SK-N-SH (cell line): ENCODE measurements around the gene ETFA. TPM values are rescaled to one million over a fixed set of nuclear protein-coding genes. Genes with fewer than 3 reads are reported as not detected.

ENCODE experiments used
- CTCF ChIA-PET: fragments of 300-600, 350-600 bp; formaldehyde crosslinking; extraction: SDS; loops from one replicate; lab custom pipeline; 2021; lab: Yijun Ruan, JAX
- POLR2A ChIA-PET: fragments of 350-600 bp; sonication (Branson Sonifier 250); formaldehyde crosslinking; extraction: SDS; loops from one replicate; lab custom pipeline; 2020; ENCODE audit warnings: antibody characterized with exemption, inconsistent platforms; lab: Yijun Ruan, JAX
- DNase-seq: peaks from one replicate; pipeline ENCODE4 v3.0.0; 2012
- H2AFZ ChIP-seq: fragments of 200-600 bp; sonication (generic); 2 replicates; pipeline ENCODE4 v1.8.1; 2016; ENCODE audit warnings: antibody characterized with exemption, mild to moderate bottlenecking, low read depth
- H3F3A ChIP-seq: fragments of 200-600 bp; sonication (generic); replicated peaks from 2 replicates; pipeline ENCODE3; 2016; ENCODE audit warnings: antibody characterized with exemption, mild to moderate bottlenecking; ENCODE audit not compliant: insufficient read depth
- H3K27ac ChIP-seq, 2 experiments: fragments of 200-500 bp in 1 of 2; fragments of 200-600 bp in 1 of 2; sonication (Bioruptor generic) in 1 of 2; sonication (generic), shearing (Covaris generic) in 1 of 2; 2 replicates each; pipeline versions ENCODE4 v1.5.1 to v1.6.1; 2014 to 2016; ENCODE audit warnings: low read depth in 2 of 2, inconsistent platforms in 1 of 2, low read length in 1 of 2, mild to moderate bottlenecking in 1 of 2, mixed read lengths in 1 of 2
- H3K27me3 ChIP-seq: fragments of 200-600 bp; sonication (generic), shearing (Covaris generic); 2 replicates; pipeline ENCODE4 v1.6.1; 2016; ENCODE audit warnings: mixed run types; ENCODE audit not compliant: insufficient read depth
- H3K36me3 ChIP-seq, 2 experiments: fragments of 200-500 bp in 1 of 2; fragments of 200-600 bp in 1 of 2; sonication (Bioruptor generic) in 1 of 2; sonication (generic) in 1 of 2; replicated peaks in 1 of 2; 2 replicates each; pipeline versions ENCODE3 to v1.5.1; 2014 to 2016; ENCODE audit warnings: low read length in 1 of 2, mild to moderate bottlenecking in 1 of 2; ENCODE audit not compliant: insufficient read depth in 2 of 2, control insufficient read depth in 1 of 2
- H3K4me1 ChIP-seq, 2 experiments: fragments of 200-500 bp in 1 of 2; fragments of 200-600 bp in 1 of 2; sonication (Bioruptor generic) in 1 of 2; sonication (generic), shearing (Covaris generic) in 1 of 2; 2 replicates each; pipeline versions ENCODE4 v1.5.1 to v1.6.1; 2014 to 2016; ENCODE audit warnings: low read depth in 1 of 2, low read length in 1 of 2, mixed run types in 1 of 2; ENCODE audit not compliant: insufficient read depth in 2 of 2, control insufficient read depth in 1 of 2
- H3K4me2 ChIP-seq: fragments of 200-600 bp; sonication (generic), shearing (Covaris generic); 2 replicates; pipeline ENCODE4 v1.6.1; 2017; ENCODE audit warnings: mixed run types
- H3K4me3 ChIP-seq, 2 experiments: fragments of 200-500 bp in 1 of 2; fragments of 200-600 bp in 1 of 2; sonication (Bioruptor generic) in 1 of 2; sonication (generic), shearing (Covaris generic) in 1 of 2; 2 replicates each; pipeline versions ENCODE4 v1.5.1 to v1.8.1; 2014 to 2016; ENCODE audit warnings: low read depth in 2 of 2, inconsistent platforms in 1 of 2, low read length in 1 of 2, mild to moderate bottlenecking in 1 of 2, mixed read lengths in 1 of 2, moderate library complexity in 1 of 2
- H3K79me2 ChIP-seq: fragments of 200-600 bp; sonication (generic); 2 replicates; pipeline ENCODE4 v1.8.1; 2017; ENCODE audit warnings: mild to moderate bottlenecking; ENCODE audit not compliant: insufficient read depth
- H3K9ac ChIP-seq: fragments of 200-600 bp; sonication (generic); 2 replicates; pipeline ENCODE4 v1.6.1; 2017; ENCODE audit warnings: mixed run types
- H3K9me2 ChIP-seq: fragments of 200-600 bp; sonication (generic); 2 replicates; pipeline ENCODE4 v1.6.1; 2017; ENCODE audit warnings: mixed run types
- H3K9me3 ChIP-seq: fragments of 200-600 bp; sonication (generic); 2 replicates; pipeline ENCODE4 v1.6.1; 2017; ENCODE audit warnings: mixed run types, mild to moderate bottlenecking, moderate library complexity
- H4K20me1 ChIP-seq: fragments of 200-600 bp; sonication (generic); 2 replicates; pipeline ENCODE4 v1.6.1; 2017; ENCODE audit warnings: mild to moderate bottlenecking, mixed run types; ENCODE audit not compliant: insufficient read depth
- CHD2 ChIP-seq: fragments of 150-350 bp; IDR thresholded peaks from 2 replicates; pipeline ENCODE4 v1.6.1; 2018; ENCODE audit warnings: low read length; ENCODE audit not compliant: partially characterized antibody
- ELF1 ChIP-seq: IDR thresholded peaks from 2 replicates; pipeline ENCODE4 v1.4.0; 2012
- EP300 ChIP-seq, 2 experiments: IDR thresholded peaks; 2 replicates each; pipeline versions ENCODE4 v1.4.0 to v1.6.1; 2012; ENCODE audit warnings: borderline replicate concordance in 1 of 2, low read depth in 1 of 2, low read length in 1 of 2
- FOSL2 ChIP-seq: IDR thresholded peaks from 2 replicates; pipeline ENCODE4 v1.4.0; 2012; ENCODE audit warnings: low read depth, mild to moderate bottlenecking, moderate library complexity, borderline replicate concordance
- GABPA ChIP-seq: IDR thresholded peaks from 2 replicates; pipeline ENCODE4 v1.4.0; 2012; ENCODE audit warnings: low read depth, mild to moderate bottlenecking
- JUND ChIP-seq: IDR thresholded peaks from 2 replicates; pipeline ENCODE4 v1.4.0; 2012
- MXI1 ChIP-seq: IDR thresholded peaks from 2 replicates; pipeline ENCODE4 v1.6.1; 2012; ENCODE audit warnings: mild to moderate bottlenecking, low read depth, low read length, improper control_type of control experiment
- RAD21 ChIP-seq: IDR thresholded peaks from 2 replicates; pipeline ENCODE4 v1.6.1; 2012; ENCODE audit warnings: mild to moderate bottlenecking, low read length
- SIN3A ChIP-seq: IDR thresholded peaks from 2 replicates; pipeline ENCODE4 v1.6.1; 2012; ENCODE audit warnings: low read depth, mild to moderate bottlenecking, low read length, moderate library complexity, borderline replicate concordance
- TAF1 ChIP-seq: IDR thresholded peaks from 2 replicates; pipeline ENCODE4 v1.6.1; 2012; ENCODE audit warnings: low read depth, mild to moderate bottlenecking, low read length, moderate library complexity, borderline replicate concordance
- YY1 ChIP-seq: IDR thresholded peaks from 2 replicates; pipeline ENCODE4 v1.4.0; 2012; ENCODE audit warnings: low read depth, mild to moderate bottlenecking
- WGBS: methylation state at CpG from one replicate; pipeline ENCODE4 v1.1.6; 2017; ENCODE audit warnings: low lambda C conversion rate; 5-methylcytosine and 5-hydroxymethylcytosine counted together
- polyA plus RNA-seq, 3 experiments: library from polyadenylated mRNA; depleted of rRNA; stranded (reverse); fragments of >200 nt; gene quantifications; 2 replicates each; pipeline ENCODE4 v1.2.3, GENCODE V29; 2012
- TF ChIP-seq, protein P1 (sequence below): fragments of 150-350 bp; IDR thresholded peaks from 2 replicates; pipeline ENCODE4 v1.6.1; 2016; ENCODE audit warnings: mild to moderate bottlenecking, low read depth, low read length
- TF ChIP-seq, protein P2 (sequence below): IDR thresholded peaks from 2 replicates; pipeline ENCODE4 v1.6.1; 2012; ENCODE audit warnings: mild to moderate bottlenecking, low read depth, low read length, moderate library complexity
- TF ChIP-seq, protein P3 (sequence below): IDR thresholded peaks from 2 replicates; pipeline ENCODE4 v1.4.0; 2012; ENCODE audit warnings: low read depth

ETFA gene
- polyA plus RNA-seq, 1 of the 3 experiments (the other 2 are of a cell fraction), result 122 TPM

DNA sequence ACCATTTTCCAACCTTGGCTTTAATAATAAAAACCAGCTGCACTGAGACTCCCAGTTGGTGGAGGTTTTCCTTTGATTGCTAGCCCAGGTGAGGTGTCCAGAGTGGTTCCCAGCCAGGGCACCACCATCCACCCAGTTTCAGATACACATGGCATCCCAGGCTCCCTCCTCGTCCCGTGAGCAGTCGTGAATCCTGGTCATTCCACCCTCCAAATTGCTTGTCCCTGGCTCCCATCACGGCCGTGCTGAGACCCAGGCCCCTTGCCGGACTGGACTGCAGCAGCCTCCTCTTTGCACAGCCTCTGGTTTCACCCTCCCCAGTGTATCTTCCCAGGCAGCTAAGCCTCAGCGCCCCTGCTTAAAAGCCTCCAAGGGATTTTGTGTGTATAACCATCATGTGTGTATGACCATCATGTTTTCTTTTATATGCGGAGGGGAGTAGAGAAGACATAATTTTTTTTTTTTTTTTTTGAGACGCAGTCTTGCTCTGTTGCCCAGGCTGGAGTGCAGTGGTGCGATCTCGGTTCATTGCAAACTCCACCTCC is 106.3 kb downstream of the ETFA start:
- ChIA-PET POLR2A (no interaction called here), CTCF (interaction anchor here (0.9 to 4.3 kb wide), 2 partner anchors 14 to 54 kb away, joined by 3 to 22 read pairs; no protein-coding TSS in a partner anchor)
- Histone ChIP-seq H3K9ac (no peak overlapping the region), H3K9me2 (no peaks in the 10 kb centered on the region), H3K4me2 (no peak overlapping the region), H3K27ac (no peak overlapping the region), H3K36me3 (peaks cover 0 to 2% of the 10 kb centered on the region in 2 experiments), H3K4me1 (peaks cover 0 to 15% of the 10 kb centered on the region in 2 experiments; a peak in 1 of 4 replicates), H3K9me3 (no peaks in the 10 kb centered on the region), H3K4me3 (no peak overlapping the region), H3K79me2 (no peaks in the 10 kb centered on the region), H3F3A (no peaks in the 10 kb centered on the region), H2AFZ (no peak overlapping the region), H4K20me1 (no peaks in the 10 kb centered on the region), H3K27me3 (no peaks in the 10 kb centered on the region)
- TF ChIP-seq ELF1, result no peak
- no peak for TF ChIP-seq GABPA
- no peak for TF ChIP-seq SIN3A
- no peak for TF ChIP-seq RAD21
- TF ChIP-seq, protein P1, sequence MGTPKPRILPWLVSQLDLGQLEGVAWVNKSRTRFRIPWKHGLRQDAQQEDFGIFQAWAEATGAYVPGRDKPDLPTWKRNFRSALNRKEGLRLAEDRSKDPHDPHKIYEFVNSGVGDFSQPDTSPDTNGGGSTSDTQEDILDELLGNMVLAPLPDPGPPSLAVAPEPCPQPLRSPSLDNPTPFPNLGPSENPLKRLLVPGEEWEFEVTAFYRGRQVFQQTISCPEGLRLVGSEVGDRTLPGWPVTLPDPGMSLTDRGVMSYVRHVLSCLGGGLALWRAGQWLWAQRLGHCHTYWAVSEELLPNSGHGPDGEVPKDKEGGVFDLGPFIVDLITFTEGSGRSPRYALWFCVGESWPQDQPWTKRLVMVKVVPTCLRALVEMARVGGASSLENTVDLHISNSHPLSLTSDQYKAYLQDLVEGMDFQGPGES, result no peak
- TF ChIP-seq, protein P2, sequence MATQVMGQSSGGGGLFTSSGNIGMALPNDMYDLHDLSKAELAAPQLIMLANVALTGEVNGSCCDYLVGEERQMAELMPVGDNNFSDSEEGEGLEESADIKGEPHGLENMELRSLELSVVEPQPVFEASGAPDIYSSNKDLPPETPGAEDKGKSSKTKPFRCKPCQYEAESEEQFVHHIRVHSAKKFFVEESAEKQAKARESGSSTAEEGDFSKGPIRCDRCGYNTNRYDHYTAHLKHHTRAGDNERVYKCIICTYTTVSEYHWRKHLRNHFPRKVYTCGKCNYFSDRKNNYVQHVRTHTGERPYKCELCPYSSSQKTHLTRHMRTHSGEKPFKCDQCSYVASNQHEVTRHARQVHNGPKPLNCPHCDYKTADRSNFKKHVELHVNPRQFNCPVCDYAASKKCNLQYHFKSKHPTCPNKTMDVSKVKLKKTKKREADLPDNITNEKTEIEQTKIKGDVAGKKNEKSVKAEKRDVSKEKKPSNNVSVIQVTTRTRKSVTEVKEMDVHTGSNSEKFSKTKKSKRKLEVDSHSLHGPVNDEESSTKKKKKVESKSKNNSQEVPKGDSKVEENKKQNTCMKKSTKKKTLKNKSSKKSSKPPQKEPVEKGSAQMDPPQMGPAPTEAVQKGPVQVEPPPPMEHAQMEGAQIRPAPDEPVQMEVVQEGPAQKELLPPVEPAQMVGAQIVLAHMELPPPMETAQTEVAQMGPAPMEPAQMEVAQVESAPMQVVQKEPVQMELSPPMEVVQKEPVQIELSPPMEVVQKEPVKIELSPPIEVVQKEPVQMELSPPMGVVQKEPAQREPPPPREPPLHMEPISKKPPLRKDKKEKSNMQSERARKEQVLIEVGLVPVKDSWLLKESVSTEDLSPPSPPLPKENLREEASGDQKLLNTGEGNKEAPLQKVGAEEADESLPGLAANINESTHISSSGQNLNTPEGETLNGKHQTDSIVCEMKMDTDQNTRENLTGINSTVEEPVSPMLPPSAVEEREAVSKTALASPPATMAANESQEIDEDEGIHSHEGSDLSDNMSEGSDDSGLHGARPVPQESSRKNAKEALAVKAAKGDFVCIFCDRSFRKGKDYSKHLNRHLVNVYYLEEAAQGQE, result no peak
- no peak for TF ChIP-seq JUND
- no peak for TF ChIP-seq CHD2
- no peak for DNase-seq
- WGBS, result over 99% methylated on average over 10 of the region's 11 CpGs

DNA sequence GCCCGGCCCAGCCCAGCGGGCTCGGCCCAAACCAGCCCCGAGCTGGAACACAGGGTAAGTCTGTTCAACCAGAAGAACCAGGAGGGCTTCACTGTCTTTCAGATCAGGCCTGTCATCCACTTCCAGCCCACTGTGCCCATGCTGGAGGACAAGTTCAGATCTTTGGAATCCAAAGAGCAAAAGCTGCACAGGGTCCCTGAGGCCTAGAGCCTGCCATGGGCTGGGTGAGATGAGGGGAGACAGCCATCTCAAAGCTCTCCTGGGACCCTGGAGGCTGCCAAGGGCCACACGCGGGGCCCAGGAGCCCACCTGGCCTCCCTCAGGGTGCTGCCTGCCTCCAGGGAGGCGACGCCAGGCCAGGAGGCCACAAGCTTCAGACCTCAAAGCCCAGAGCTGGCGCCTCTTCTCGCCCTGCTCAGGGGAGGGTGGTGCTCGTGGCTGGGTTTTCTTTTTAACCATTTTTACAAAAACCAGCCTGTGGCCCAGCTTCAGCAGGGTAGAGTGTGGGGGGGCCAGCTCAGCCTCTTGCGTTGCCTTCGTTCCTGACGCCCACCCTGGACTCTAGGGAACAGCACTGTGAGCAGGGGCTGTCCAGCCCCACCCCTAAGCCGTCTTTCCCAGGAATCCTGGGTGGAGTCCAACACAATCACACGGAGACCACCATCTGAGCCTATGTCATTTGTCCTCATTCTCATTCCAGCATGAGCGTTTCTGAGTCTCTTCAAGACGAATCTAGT is 107.0 kb downstream of the ETFA start:
- H3F3A ChIP-seq, result peaks cover 1% of the 10 kb centered on the region
- no peak for DNase-seq
- TF ChIP-seq EP300 (IDR thresholded peaks at IDR 0.05; ENCODE audit: borderline replicate concordance in 1 of 2, low read depth in 1 of 2, low read length in 1 of 2) (no peak), MXI1 (no peak), FOSL2 (no peak), YY1 (no peak), JUND (no peak), TAF1 (no peak), CHD2 (no peak)
- TF ChIP-seq, protein P2, result no peak
- TF ChIP-seq, protein P3, sequence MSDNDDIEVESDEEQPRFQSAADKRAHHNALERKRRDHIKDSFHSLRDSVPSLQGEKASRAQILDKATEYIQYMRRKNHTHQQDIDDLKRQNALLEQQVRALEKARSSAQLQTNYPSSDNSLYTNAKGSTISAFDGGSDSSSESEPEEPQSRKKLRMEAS, result no peak

More for the DNA sequence above, 107.0 kb downstream of the ETFA start:
- H3K9ac ChIP-seq, result no peak overlapping the region
- peaks cover 0 to 2% of the 10 kb centered on the region in 2 experiments for H3K36me3 ChIP-seq
- CTCF ChIA-PET, result interaction anchor here (0.9 to 4.3 kb wide), 2 partner anchors 14 to 53 kb away, joined by 3 to 22 read pairs; no protein-coding TSS in a partner anchor
- no peak overlapping the region for H3K27ac ChIP-seq
- POLR2A ChIA-PET, result no interaction called here
- no peaks in the 10 kb centered on the region for H3K9me2 ChIP-seq
- no peak overlapping the region for H3K4me3 ChIP-seq
- H3K4me2 ChIP-seq, result no peak overlapping the region
- no peaks in the 10 kb centered on the region for H4K20me1 ChIP-seq
- H2AFZ ChIP-seq, result no peak overlapping the region
- peaks cover 2 to 16% of the 10 kb centered on the region in 2 experiments; a peak in 2 of 4 replicates for H3K4me1 ChIP-seq
- 95% methylated on average over 7 of the region's 18 CpGs for WGBS
- H3K9me3 ChIP-seq, result no peaks in the 10 kb centered on the region
- H3K27me3 ChIP-seq, result no peaks in the 10 kb centered on the region
- H3K79me2 ChIP-seq, result no peaks in the 10 kb centered on the region
